MM.1S (cell line): Measurements from ENCODE around the gene PRIMPOL.

Source experiments
- DNase-seq: peaks from one replicate; pipeline ENCODE4 v3.0.0-alpha.2; 2015
- H2AFZ ChIP-seq: fragments of 300-600 bp; sonication (generic); 2 replicates; pipeline ENCODE4 v1.6.0; 2016; ENCODE audit warnings: antibody characterized with exemption, low read length
- H3F3A ChIP-seq: fragments of 300-600 bp; sonication (generic); 2 replicates; pipeline ENCODE4 v1.6.1; 2016; ENCODE audit warnings: mild to moderate bottlenecking, antibody characterized with exemption, low read length, moderate library complexity, mixed read lengths; ENCODE audit not compliant: insufficient read depth
- H3K27ac ChIP-seq: fragments of 300-600 bp; sonication (generic); 2 replicates; pipeline ENCODE4 v1.5.1; 2016; ENCODE audit warnings: mild to moderate bottlenecking, low read length
- H3K27me3 ChIP-seq: fragments of 300-600 bp; sonication (generic); replicated peaks from 2 replicates; pipeline ENCODE4 v1.6.0; 2016; ENCODE audit warnings: low read length; ENCODE audit not compliant: insufficient read depth
- H3K36me3 ChIP-seq: fragments of 300-600 bp; sonication (generic); replicated peaks from 2 replicates; pipeline ENCODE4 v1.6.1; 2016; ENCODE audit warnings: mild to moderate bottlenecking, low read length, mixed read lengths; ENCODE audit not compliant: insufficient read depth
- H3K4me1 ChIP-seq: fragments of 300-600 bp; sonication (generic); 2 replicates; pipeline ENCODE4 v1.6.1; 2016; ENCODE audit warnings: low read length, mixed read lengths
- H3K4me2 ChIP-seq: fragments of 300-600 bp; sonication (generic); 2 replicates; pipeline ENCODE4 v1.6.0; 2016; ENCODE audit warnings: low read depth, low read length
- H3K4me3 ChIP-seq: fragments of 300-600 bp; sonication (generic); 2 replicates; pipeline ENCODE4 v1.5.1; 2016; ENCODE audit warnings: low read length, mixed read lengths
- H3K79me2 ChIP-seq: fragments of 300-600 bp; sonication (generic); 2 replicates; pipeline ENCODE4 v1.6.1; 2016; ENCODE audit warnings: mixed run types, low read length, mixed read lengths
- H3K9ac ChIP-seq: fragments of 300-600 bp; sonication (generic); 2 replicates; pipeline ENCODE4 v1.6.1; 2016; ENCODE audit warnings: low read length, mixed read lengths
- H3K9me2 ChIP-seq: fragments of 300-600 bp; sonication (generic); replicated peaks from 2 replicates; pipeline ENCODE4 v1.6.1; 2016; ENCODE audit warnings: mild to moderate bottlenecking, low read length, mixed read lengths; ENCODE audit not compliant: insufficient read depth
- H3K9me3 ChIP-seq: fragments of 300-600 bp; sonication (generic); replicated peaks from 2 replicates; pipeline ENCODE4 v1.6.1; 2016; ENCODE audit warnings: mild to moderate bottlenecking, low read length, mixed read lengths; ENCODE audit not compliant: insufficient read depth
- H4K20me1 ChIP-seq: fragments of 300-600 bp; sonication (generic); 2 replicates; pipeline ENCODE4 v1.6.1; 2016; ENCODE audit warnings: mild to moderate bottlenecking, low read length, moderate library complexity, mixed read lengths; ENCODE audit not compliant: insufficient read depth
- EZH2 ChIP-seq: fragments of 300-600 bp; sonication (generic); optimal IDR thresholded peaks from 2 replicates; pipeline ENCODE3; 2017; ENCODE audit warnings: low read depth, mild to moderate bottlenecking, antibody characterized with exemption, low read length, mixed read lengths
- EZH2phosphoT487 ChIP-seq: fragments of 300-600 bp; sonication (generic); IDR thresholded peaks from 2 replicates; pipeline ENCODE4 v1.6.1; 2018; ENCODE audit warnings: antibody characterized with exemption, low read length
- TF ChIP-seq, protein P1 (sequence below): fragments of 300-600 bp; sonication (generic); IDR thresholded peaks from 2 replicates; pipeline ENCODE4 v1.5.1; 2016; ENCODE audit warnings: antibody characterized with exemption, low read length, mixed read lengths

Gene PRIMPOL

DNA sequence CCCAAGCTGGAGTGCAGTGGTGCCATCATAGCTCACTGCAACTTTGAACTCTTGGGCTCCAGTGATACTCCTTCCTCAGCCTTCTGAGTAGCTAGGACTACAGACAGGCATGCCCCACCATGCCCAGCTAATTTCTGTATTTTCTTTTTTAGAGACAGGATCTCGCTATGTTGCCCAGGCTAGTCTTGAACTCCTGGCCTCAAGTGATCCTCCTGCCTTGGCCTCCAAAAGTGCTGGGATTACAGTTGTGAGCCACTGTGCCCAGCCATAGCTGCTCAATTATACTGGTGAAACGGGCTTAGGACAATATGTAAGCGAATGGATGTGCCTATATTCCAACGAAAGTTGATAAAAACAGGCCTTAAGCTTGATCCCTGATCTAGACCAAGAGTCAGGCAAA is 13.4 kb upstream of the PRIMPOL start:
- DNase-seq, result no peak
- TF ChIP-seq EZH2, result no peak
- no peak for TF ChIP-seq EZH2phosphoT487
- TF ChIP-seq, protein P1, sequence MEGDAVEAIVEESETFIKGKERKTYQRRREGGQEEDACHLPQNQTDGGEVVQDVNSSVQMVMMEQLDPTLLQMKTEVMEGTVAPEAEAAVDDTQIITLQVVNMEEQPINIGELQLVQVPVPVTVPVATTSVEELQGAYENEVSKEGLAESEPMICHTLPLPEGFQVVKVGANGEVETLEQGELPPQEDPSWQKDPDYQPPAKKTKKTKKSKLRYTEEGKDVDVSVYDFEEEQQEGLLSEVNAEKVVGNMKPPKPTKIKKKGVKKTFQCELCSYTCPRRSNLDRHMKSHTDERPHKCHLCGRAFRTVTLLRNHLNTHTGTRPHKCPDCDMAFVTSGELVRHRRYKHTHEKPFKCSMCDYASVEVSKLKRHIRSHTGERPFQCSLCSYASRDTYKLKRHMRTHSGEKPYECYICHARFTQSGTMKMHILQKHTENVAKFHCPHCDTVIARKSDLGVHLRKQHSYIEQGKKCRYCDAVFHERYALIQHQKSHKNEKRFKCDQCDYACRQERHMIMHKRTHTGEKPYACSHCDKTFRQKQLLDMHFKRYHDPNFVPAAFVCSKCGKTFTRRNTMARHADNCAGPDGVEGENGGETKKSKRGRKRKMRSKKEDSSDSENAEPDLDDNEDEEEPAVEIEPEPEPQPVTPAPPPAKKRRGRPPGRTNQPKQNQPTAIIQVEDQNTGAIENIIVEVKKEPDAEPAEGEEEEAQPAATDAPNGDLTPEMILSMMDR, result no peak
- Histone ChIP-seq H3K4me2 (no peak overlapping the region), H3K9me3 (no peaks in the 10 kb centered on the region), H3K9me2 (no peaks in the 10 kb centered on the region), H3K27ac (no peak overlapping the region), H3K4me1 (0 out of 2 replicates have a peak, but pooled peaks cover 3% of the 10 kb centered on the region), H3K36me3 (peaks cover 49% of the 10 kb centered on the region), H3K27me3 (no peaks in the 10 kb centered on the region), H2AFZ (no peak overlapping the region), H3F3A (no peaks in the 10 kb centered on the region; the same call in 1 of the 2 replicates), H3K9ac (no peak overlapping the region), H4K20me1 (peaks cover 25% of the 10 kb centered on the region), H3K4me3 (no peak overlapping the region), H3K79me2 (peaks cover 94% of the 10 kb centered on the region)

DNA sequence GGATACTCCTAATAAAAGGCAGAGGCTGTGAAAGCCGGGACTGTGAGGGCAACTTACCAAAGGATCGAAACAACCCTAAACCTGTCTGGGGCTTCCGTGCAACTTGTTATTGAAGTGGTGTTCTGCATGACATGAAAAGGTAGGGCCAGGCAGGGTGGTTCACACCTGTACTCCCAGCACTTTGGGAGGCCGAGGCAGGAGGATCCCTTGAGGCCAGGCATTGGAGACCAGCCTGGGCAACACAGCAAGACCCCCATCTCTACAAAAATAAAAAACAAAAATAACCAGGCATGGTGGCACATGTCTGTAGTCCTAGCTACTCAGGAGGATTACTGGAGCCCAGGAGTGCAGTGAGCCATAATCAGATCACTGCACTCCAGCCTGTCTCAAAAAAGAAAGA is 12.6 kb upstream of the PRIMPOL start:
- Histone ChIP-seq H3F3A (no peaks in the 10 kb centered on the region; the same call in 1 of the 2 replicates), H3K9me2 (no peaks in the 10 kb centered on the region), H3K9ac (no peak overlapping the region), H2AFZ (no peak overlapping the region), H3K27ac (no peak overlapping the region), H3K4me3 (no peak overlapping the region), H3K27me3 (no peaks in the 10 kb centered on the region), H3K9me3 (no peaks in the 10 kb centered on the region), H4K20me1 (peaks cover 31% of the 10 kb centered on the region), H3K4me1 (0 out of 2 replicates have a peak, but pooled peaks cover 9% of the 10 kb centered on the region), H3K36me3 (peaks cover 50% of the 10 kb centered on the region), H3K79me2 (peaks cover 98% of the 10 kb centered on the region), H3K4me2 (no peak overlapping the region)
- DNase-seq, result no peak
- TF ChIP-seq, protein P1, result no peak
- no peak for TF ChIP-seq EZH2
- no peak for TF ChIP-seq EZH2phosphoT487

DNA sequence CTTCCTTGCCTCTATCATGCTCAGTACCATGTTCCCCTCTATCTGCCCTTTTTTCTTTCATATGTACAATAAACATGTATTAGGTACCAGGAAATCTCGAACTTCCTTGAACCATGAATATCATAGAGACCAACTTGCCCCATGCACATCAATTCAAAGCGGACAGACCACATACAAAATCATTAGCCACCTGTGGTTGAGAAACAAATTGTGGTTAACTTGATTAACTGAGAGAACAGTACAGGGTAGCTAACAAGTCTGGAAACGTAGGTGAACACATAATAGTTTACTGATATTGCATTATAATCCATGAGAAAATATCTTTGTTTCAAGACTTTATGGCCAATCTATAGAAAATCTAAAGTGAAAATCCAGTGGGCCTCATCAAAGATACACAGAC is 8.5 kb upstream of the PRIMPOL start:
- H3K27ac ChIP-seq, result no peak overlapping the region
- peak; percentile 27 for DNase-seq
- peaks cover 7% of the 10 kb centered on the region for H3F3A ChIP-seq
- H3K4me1 ChIP-seq, result peaks cover 24% of the 10 kb centered on the region
- peaks cover 100% of the 10 kb centered on the region for H3K79me2 ChIP-seq
- H3K9me3 ChIP-seq, result no peaks in the 10 kb centered on the region
- TF ChIP-seq, protein P1, result no peak
- TF ChIP-seq EZH2 (no peak), EZH2phosphoT487 (no peak)
- no peak overlapping the region for H3K4me3 ChIP-seq
- peaks cover 28% of the 10 kb centered on the region for H4K20me1 ChIP-seq
- peaks cover 37% of the 10 kb centered on the region; the same call in 1 of the 2 replicates for H3K36me3 ChIP-seq
- no peaks in the 10 kb centered on the region for H3K9me2 ChIP-seq
- H2AFZ ChIP-seq, result no peak overlapping the region
- H3K27me3 ChIP-seq, result no peaks in the 10 kb centered on the region
- no peak overlapping the region for H3K4me2 ChIP-seq
- no peak overlapping the region for H3K9ac ChIP-seq
